Psoas muscle (tissue), 8 donors: ENCODE measurements around the gene LRRIQ3. TPM values are rescaled to one million over a fixed set of nuclear protein-coding genes. Genes with fewer than 3 reads are reported as not detected.

Experiments
- ATAC-seq, 4 donors: fragments of 200-7000 bp; cut with Tn5 transposase; one replicate each; pipeline ENCODE4 v1.9.1; 2020; ENCODE audit warnings: moderate library complexity in 3 of 4, mild to moderate bottlenecking in 2 of 4
- DNase-seq, 2 donors: peaks; one replicate each; pipeline ENCODE4 v3.0.0-alpha.2; 2020
- H3K27ac ChIP-seq: fragments of 200-600 bp; one replicate; pipeline ENCODE4 v1.8.0; 2022
- H3K27me3 ChIP-seq, 3 donors: fragments of 200-600 bp in 1 of 3; one replicate each; pipeline versions ENCODE4 v1.6.1 to v1.8.0; 2013 to 2022; ENCODE audit warnings: low read length in 2 of 3, mild to moderate bottlenecking in 2 of 3, moderate library complexity in 1 of 3; ENCODE audit not compliant: insufficient read depth in 3 of 3
- H3K36me3 ChIP-seq, 2 donors: fragments of 200-600 bp in 1 of 2; one replicate each; pipeline versions ENCODE4 v1.6.1 to v1.8.0; 2013 to 2022; ENCODE audit warnings: low read depth in 1 of 2, mild to moderate bottlenecking in 1 of 2, moderate library complexity in 1 of 2; ENCODE audit not compliant: insufficient read depth in 1 of 2
- H3K4me1 ChIP-seq: fragments of 200-600 bp; one replicate; pipeline ENCODE4 v1.8.0; 2022
- H3K4me3 ChIP-seq: fragments of 200-600 bp; one replicate; pipeline ENCODE4 v1.8.0; 2022; ENCODE audit warnings: mild to moderate bottlenecking
- H3K9me3 ChIP-seq: fragments of 200-600 bp; one replicate; pipeline ENCODE4 v1.8.0; 2022
- WGBS, 3 donors: extraction: QIAGEN DNeasy Blood & Tissue Kit; methylation state at CpG; one replicate each; pipeline versions ENCODE4 v1.1.6 to v1.1.7; 2013; 5-methylcytosine and 5-hydroxymethylcytosine counted together
- intact Hi-C, 2 donors: fragments of 100-400 bp; cut with DNase I; formaldehyde crosslinking; loops; one replicate each; pipeline versions ENCODE4 v1.11.0 to v1.14.2; 2022
- polyA plus RNA-seq, 3 donors: library from polyadenylated mRNA; stranded (reverse); fragments of 200-250 nt; gene quantifications; one replicate each; pipeline ENCODE4 v1.2.3, GENCODE V29; 2013
- total RNA-seq, 4 donors: library from RNA; stranded (reverse); fragmentation: NEBNext Ultra II Directional in 2 of 4; extraction: Animal tissue kit (Norgen Biotek cat#: 25700) in 2 of 4; gene quantifications; one replicate each; pipeline versions ENCODE4 v1.2.1 to v1.2.4, GENCODE V29; 2021 to 2023
- TF ChIP-seq, protein P1 (sequence below): fragments of 200-600 bp; IDR thresholded peaks from one replicate; pipeline ENCODE4 v1.8.0; 2022; ENCODE audit warnings: antibody characterized with exemption
- donor health status: healthy with polysubstance abuse.
- donor health status: DM: no; HTN: no; CAD: no; lungs with moderate emphysema.
- donor health status: Bipolar disorder and iron deficiency.
- donor health status: healthy.
- donor health status: DM: yes; HTN: yes; CAD: no.
- donor health status: DM: no; HTN: no; CAD: no.
- donor health status: DM: no; HTN: no; CAD: no.
- donor health status: DM: yes; HTN: yes; CAD: no.

The LRRIQ3 gene
- total and polyA plus RNA-seq, 7 donors, result 0.19 to 1.3 (median 0.45) TPM

DNA sequence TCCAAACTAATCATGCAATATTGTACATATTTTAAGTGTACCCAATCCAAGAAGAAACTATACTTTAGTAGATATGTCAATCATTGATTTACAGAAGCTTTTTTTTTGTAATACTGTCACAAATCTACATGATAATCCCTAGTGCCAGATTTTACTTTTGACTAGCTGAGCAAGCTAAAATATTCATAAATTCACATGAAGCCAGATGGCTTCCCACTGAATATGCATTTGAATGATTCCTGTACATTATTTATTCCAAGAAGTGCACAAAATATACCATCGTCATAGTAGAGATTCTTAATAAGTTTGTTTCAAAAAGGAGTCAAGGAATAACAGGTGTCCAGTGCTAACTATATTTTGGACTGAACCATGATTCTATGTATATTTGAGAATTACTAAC lies 17.3 kb upstream of the LRRIQ3 start:
- DNase-seq (no peak), ATAC-seq (no peak)
- intact Hi-C loops, result no loop called here
- no peaks in the 10 kb centered on the region for H3K9me3 ChIP-seq
- no peaks in the 10 kb centered on the region for H3K4me1 ChIP-seq
- no peaks in the 10 kb centered on the region for H3K27me3 ChIP-seq
- 91 to 95% (median 92%) methylated on average over 1 of the region's 1 CpG for WGBS, 3 donors
- no peak overlapping the region for H3K27ac ChIP-seq
- no peaks in the 10 kb centered on the region for H3K36me3 ChIP-seq
- H3K4me3 ChIP-seq, result no peak overlapping the region
- TF ChIP-seq, protein P1, sequence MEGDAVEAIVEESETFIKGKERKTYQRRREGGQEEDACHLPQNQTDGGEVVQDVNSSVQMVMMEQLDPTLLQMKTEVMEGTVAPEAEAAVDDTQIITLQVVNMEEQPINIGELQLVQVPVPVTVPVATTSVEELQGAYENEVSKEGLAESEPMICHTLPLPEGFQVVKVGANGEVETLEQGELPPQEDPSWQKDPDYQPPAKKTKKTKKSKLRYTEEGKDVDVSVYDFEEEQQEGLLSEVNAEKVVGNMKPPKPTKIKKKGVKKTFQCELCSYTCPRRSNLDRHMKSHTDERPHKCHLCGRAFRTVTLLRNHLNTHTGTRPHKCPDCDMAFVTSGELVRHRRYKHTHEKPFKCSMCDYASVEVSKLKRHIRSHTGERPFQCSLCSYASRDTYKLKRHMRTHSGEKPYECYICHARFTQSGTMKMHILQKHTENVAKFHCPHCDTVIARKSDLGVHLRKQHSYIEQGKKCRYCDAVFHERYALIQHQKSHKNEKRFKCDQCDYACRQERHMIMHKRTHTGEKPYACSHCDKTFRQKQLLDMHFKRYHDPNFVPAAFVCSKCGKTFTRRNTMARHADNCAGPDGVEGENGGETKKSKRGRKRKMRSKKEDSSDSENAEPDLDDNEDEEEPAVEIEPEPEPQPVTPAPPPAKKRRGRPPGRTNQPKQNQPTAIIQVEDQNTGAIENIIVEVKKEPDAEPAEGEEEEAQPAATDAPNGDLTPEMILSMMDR, result no peak

DNA sequence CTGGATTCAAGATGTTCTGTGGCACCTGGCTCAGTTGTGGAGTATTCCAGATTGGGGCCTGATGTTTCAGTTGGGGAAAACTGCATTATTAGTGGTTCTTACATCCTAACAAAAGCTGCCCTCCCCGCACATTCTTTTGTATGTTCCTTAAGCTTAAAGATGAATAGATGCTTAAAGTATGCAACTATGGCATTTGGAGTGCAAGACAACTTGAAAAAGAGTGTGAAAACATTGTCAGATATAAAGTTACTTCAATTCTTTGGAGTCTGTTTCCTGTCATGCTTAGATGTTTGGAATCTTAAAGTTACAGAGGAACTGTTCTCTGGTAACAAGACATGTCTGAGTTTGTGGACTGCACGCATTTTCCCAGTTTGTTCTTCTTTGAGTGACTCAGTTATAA lies 7.3 kb upstream of the LRRIQ3 start:
- DNase-seq (no peak), ATAC-seq (no peak)
- Histone ChIP-seq H3K9me3 (no peaks in the 10 kb centered on the region), H3K27me3 (no peaks in the 10 kb centered on the region), H3K27ac (no peak overlapping the region), H3K4me1 (no peaks in the 10 kb centered on the region), H3K36me3 (peaks cover 0 to 66% of the 10 kb centered on the region in 2 donors), H3K4me3 (no peak overlapping the region)
- 88 to 92% (median 89%) methylated on average over 2 of the region's 2 CpGs for WGBS, 3 donors
- intact Hi-C loops, result no loop called here
- TF ChIP-seq, protein P1, result no peak

DNA sequence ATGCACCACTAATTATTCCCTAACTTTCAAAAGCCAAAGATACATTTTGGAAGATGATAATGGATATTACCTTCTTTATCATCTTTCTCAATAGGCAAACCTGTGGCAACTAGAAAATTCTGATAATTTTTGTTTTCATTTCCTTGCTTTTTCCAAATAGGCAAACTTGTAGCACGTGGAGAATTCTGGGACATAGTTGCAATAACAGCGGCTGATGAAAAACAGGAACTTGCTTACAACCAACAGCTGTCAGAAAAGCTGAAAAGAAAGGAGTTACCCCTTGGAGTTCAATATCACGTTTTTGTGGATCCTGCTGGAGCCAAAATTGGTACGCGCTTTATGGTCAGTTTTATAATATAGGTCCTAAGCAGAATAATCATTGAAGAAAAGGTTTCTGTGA lies 1.5 kb upstream of the LRRIQ3 start:
- Histone ChIP-seq H3K4me1 (peaks cover 4% of the 10 kb centered on the region), H3K36me3 (peaks cover 0 to 47% of the 10 kb centered on the region in 2 donors), H3K9me3 (no peaks in the 10 kb centered on the region), H3K27me3 (no peaks in the 10 kb centered on the region), H3K27ac (no peak overlapping the region), H3K4me3 (peak overlapping the region; percentile 78)
- TF ChIP-seq, protein P1, result no peak
- ATAC-seq (no peak), DNase-seq (no peak)
- 70 to 82% (median 81%) methylated on average over 5 of the region's 5 CpGs for WGBS, 3 donors
- intact Hi-C loops, result no loop called here

DNA sequence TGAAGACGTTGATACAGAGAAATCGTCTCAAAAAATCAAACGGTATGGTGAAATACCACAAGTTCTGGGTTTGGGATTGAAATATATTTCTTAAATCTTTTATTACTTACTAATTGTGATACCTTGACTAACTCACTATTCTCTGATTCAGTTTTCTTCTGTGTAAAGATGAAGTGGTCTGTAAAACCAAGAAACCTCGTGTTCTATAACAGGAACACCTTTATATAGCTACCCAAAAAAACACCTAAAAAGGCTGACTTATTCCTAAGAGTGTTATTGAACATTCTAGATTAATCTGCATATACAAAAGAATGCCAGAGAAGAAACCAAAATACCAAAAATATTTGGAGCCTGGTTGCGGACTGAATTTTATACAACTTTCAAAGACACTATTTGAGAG lies 721 bp downstream of the LRRIQ3 start:
- H3K4me1 ChIP-seq, result peaks cover 4% of the 10 kb centered on the region
- intact Hi-C loops, result no loop called here
- WGBS, 3 donors, result 89 to 90% (median 90%) methylated on average over 5 of the region's 5 CpGs

DNA sequence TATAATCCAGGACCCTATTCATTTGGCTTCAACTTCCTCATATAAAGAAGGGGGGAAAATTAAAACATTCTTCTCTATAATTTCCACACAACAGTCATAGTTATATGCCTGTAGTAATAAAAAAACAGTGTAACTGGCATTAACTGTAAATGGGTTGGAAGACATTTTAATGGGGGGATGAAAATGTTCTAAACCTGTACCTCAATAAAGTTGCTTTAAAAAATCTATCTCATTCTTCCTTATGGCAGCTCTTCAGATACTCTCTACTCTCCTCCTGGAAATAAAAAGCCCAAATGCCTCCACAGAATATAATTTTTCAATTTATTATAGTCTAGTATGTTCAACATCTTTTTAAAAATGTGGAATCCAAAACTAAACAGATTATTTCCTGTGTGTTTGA lies 2.6 kb downstream of the LRRIQ3 start:
- Histone ChIP-seq H3K4me3 (no peak overlapping the region), H3K27me3 (no peaks in the 10 kb centered on the region), H3K27ac (no peak overlapping the region), H3K4me1 (peaks cover 4% of the 10 kb centered on the region), H3K36me3 (peaks cover 0 to 9% of the 10 kb centered on the region in 2 donors), H3K9me3 (no peaks in the 10 kb centered on the region)
- intact Hi-C loops, result no loop called here
- TF ChIP-seq, protein P1, result no peak
- ATAC-seq, result no peak
- no peak for DNase-seq

More for the DNA sequence above, 721 bp downstream of the LRRIQ3 start:
- DNase-seq (no peak), ATAC-seq (no peak)
- peak overlapping the region; percentile 86 for H3K27ac ChIP-seq
- TF ChIP-seq, protein P1, result no peak
- H3K27me3 ChIP-seq, result no peaks in the 10 kb centered on the region
- peaks cover 0 to 26% of the 10 kb centered on the region in 2 donors for H3K36me3 ChIP-seq
- no peaks in the 10 kb centered on the region for H3K9me3 ChIP-seq
- H3K4me3 ChIP-seq, result peak overlapping the region; percentile 78
